HL-60 (cell line): ENCODE data around the gene INHBE.

Source experiments
- CTCF ChIP-seq: IDR thresholded peaks from one replicate; pipeline ENCODE4 v1.5.1; 2011; ENCODE audit warnings: low read length, control low read depth, inconsistent platforms; ENCODE audit not compliant: insufficient read depth
- GABPA ChIP-seq: IDR thresholded peaks from 2 replicates; pipeline ENCODE4 v1.6.1; 2012; ENCODE audit warnings: low read depth

GRCh38 chr12:57459750-57460467 lies 4.8 kb downstream of the INHBE start, which contains the start of gene GLI1:
- TF ChIP-seq CTCF (no peak), GABPA (no peak)
